Measurements from ENCODE around the gene AKT2.

Gene AKT2

DNA sequence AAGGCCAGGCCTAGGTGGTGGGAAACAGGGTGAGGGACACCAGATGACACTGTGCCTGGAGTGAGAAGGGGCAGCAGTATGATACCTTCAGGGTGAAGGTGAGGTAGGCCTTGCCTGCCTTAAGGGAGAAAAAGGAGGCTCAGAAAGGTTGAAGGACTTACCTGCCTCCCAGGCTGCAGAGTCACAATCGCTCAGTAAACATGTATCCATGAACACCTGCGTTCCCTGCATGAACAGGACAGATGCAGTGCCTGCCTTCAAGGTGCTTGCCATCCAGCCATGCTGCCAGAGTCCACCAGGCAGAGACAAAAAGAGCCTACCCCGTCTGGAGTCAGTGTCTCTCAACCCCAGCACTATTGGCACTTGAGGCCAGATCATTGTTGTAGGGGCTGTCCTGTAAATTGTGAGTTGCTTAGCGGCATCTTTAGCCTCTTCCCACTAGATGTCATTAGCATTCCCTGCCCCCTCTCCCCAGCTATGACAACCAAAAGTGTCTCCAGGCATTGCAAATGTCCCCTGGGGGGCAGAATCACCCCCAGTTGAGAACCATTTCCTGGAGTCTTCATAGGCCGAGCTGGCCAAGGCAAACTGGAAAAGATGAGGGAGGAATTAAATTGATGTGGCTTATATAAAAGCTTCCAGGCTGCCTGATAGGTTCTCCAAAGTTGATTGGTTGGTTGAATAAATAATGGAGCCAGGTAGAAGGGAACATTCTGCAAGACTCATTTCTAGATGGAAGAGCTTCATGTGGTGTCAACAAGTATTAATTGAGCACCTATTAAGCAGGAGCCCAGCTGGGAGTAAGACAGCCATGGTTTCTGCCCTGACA is 92.2 kb downstream of the AKT2 start:
- no peak overlapping the region for H3K27ac ChIP-seq
- TF ChIP-seq, protein P1, sequence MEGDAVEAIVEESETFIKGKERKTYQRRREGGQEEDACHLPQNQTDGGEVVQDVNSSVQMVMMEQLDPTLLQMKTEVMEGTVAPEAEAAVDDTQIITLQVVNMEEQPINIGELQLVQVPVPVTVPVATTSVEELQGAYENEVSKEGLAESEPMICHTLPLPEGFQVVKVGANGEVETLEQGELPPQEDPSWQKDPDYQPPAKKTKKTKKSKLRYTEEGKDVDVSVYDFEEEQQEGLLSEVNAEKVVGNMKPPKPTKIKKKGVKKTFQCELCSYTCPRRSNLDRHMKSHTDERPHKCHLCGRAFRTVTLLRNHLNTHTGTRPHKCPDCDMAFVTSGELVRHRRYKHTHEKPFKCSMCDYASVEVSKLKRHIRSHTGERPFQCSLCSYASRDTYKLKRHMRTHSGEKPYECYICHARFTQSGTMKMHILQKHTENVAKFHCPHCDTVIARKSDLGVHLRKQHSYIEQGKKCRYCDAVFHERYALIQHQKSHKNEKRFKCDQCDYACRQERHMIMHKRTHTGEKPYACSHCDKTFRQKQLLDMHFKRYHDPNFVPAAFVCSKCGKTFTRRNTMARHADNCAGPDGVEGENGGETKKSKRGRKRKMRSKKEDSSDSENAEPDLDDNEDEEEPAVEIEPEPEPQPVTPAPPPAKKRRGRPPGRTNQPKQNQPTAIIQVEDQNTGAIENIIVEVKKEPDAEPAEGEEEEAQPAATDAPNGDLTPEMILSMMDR (IDR thresholded peaks at IDR 0.05): no peak
- TF ChIP-seq ZFX (IDR thresholded peaks at IDR 0.05; ENCODE audit: borderline replicate concordance): no peak

- H3K27ac ChIP-seq: peak overlapping the region; percentile 47
- TF ChIP-seq, protein P1 (IDR thresholded peaks at IDR 0.05): peak; percentile 15; the same call in 1 of the 2 replicates
- TF ChIP-seq ZFX (IDR thresholded peaks at IDR 0.05; ENCODE audit: borderline replicate concordance): no peak
Measured at GRCh38 chr19:40191836-40192646, 93.1 kb downstream of the AKT2 start.

DNA sequence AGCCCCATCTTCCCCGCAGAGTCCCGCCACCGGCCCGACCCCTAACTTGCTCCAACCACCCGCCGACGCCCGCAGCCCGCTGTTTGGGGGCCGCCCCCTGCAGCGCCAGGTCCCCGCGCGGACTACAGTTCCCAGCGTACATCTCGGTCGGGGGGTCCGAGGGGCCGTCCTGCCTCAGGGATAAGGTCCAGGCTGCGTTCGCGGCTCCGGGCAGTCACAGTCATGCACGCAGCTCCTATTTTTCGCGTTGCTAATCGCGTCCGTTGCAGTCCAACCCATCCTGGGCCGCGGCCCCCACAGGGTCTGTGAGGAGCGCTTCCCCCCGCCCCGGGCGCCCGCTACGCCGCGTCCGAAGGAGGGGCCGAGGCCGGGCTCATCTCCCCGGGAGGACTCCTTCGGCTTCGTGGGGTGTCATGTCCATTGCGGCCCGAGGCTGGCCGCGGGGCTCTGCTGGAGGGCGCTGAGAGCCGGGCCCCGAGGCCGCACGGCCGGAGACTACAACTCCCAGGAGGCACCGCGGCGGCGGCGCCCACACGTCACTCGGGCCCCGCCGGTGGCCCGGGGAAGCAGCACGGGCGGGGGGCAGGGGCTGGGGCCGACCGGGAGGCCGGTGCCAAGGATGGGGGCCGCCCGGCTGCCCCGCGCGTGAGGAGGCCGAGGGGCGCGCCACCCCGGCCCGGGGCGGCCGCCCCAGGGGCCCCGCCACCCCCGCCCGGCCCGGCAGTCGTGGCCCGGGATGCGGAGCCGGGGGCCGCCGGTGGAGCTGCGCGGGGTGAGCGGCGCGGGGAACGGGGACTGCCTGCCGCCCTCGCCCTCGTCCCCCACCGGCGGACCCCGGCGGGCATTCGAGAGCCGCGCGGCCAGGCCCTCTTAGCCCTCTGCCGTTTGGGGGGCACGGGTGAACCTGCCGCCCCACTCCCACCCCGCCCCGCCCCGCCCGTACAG is 94.0 kb downstream of the AKT2 start, which contains the start of gene MAP3K10:
Gene MAP3K10, plus strand, starts transcription at position 536 of the 945 bp plus-strand sequence. CDS start 606 bp downstream, outside the sequence.
- H3K27ac ChIP-seq: peak within 1 kb of the TSS; percentile 47
- TF ChIP-seq, protein P1 (IDR thresholded peaks at IDR 0.05): no peak
- TF ChIP-seq ZFX (IDR thresholded peaks at IDR 0.05; ENCODE audit: borderline replicate concordance): no peak

DNA sequence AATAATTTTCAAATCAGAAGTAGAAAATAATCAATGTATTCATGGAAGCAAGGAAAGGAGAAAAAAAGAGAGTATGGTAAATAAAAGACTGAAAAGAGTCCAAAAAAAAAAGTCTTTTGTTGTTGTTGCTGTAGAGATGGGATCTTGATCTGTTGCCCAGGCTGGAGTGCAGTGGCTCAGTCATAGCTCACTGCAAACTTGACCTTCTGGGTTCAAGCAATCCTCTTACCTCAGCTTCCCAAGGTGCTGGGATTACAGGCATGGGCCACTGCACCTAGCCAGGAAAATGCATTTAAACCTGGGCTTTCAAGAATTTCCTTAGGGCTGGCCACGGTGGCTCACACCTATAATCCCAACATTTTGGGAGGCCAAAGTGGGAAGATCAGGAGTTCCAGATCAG is 100.9 kb downstream of the AKT2 start:
- no peak for TF ChIP-seq ZFX (IDR thresholded peaks at IDR 0.05; ENCODE audit: borderline replicate concordance)
- TF ChIP-seq, protein P1 (IDR thresholded peaks at IDR 0.05): no peak
- no peak overlapping the region for H3K27ac ChIP-seq

Measured in 22Rv1 (cell line).